ENCODE results near the gene MNS1.
"Not testable (repeated sequence)": the region's sequence is repeated elsewhere in the genome, so short reads cannot be mapped to it uniquely, and the experiment has no call there.

The MNS1 gene, protein sequence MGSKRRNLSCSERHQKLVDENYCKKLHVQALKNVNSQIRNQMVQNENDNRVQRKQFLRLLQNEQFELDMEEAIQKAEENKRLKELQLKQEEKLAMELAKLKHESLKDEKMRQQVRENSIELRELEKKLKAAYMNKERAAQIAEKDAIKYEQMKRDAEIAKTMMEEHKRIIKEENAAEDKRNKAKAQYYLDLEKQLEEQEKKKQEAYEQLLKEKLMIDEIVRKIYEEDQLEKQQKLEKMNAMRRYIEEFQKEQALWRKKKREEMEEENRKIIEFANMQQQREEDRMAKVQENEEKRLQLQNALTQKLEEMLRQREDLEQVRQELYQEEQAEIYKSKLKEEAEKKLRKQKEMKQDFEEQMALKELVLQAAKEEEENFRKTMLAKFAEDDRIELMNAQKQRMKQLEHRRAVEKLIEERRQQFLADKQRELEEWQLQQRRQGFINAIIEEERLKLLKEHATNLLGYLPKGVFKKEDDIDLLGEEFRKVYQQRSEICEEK

DNA sequence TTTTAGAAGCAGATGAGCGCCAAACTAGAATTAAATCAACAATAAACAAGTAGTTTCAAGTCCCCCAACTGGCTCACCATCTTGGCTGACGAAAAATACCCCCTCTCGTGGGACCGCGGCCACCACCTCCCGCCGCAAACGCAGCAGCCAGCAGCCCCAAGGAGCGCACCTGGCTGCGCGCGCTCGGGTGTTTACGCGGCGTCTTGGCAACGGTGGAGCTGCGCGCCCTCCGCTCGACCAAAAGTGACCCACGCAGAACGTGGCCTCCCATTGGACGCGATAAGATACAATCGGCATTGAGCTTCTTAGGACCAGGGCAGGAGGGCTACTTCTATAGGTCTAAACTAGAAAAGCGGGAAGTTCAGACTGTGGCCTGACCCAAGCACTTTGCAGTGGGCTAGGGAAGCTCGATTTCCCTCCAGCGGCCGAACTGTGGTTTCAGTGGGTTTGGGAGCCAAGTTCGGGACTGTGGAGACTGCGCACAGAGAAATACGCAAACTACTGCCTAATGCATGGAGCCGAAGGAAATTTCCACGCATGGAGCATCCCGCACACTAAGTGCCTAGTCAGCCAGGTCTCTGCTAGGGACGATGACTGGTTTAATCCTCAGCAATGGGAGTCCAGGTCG, at the start of gene MNS1:
Gene MNS1, minus strand, starts transcription at position 245 of the 628 bp plus-strand sequence. Its CDS starts 165 bp downstream, at position 80.
- peak; percentile 73 for DNase-seq (ENCODE audit: low read depth)

DNA sequence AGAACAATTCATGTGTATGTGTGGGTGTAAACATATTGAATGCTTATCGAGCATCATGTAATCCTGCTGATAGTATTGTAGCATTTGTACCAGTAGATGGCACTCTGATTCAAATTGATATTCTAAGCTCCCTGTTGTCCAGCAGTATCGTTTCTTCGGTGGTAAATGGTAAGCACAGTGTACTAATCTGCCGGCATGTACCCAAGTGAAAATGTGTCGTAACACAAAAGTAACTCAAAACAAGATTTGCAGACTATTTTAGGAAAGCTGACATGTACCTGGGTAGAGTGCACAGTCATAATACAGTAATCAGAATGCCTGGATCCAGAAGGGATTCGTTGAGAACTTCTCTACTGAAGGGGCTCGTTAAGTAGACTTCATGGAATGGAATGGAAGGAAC, 31.7 kb upstream of the MNS1 start:
- DNase-seq (ENCODE audit: low read depth) = peak; percentile 22

DNA sequence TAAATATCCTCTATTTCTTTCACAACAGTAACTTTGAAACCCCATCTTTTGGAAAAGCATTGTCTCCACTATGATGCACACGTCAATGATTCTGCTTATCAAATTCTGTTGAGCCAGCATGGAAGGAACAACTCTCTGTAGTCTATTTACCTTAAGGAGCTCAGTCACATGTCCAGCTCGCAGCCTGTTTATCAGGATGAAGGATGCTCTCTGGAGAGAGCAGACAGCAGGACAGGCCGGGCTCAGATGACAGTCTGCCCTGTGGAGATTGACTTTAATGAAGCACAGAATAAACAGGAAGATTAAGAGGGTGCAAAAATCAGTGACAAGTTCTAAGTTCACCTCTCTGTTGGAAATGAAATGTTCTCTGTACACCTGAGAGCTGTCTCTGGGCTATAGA, 30.6 kb upstream of the MNS1 start:
- DNase-seq (ENCODE audit: low read depth) = no peak

DNA sequence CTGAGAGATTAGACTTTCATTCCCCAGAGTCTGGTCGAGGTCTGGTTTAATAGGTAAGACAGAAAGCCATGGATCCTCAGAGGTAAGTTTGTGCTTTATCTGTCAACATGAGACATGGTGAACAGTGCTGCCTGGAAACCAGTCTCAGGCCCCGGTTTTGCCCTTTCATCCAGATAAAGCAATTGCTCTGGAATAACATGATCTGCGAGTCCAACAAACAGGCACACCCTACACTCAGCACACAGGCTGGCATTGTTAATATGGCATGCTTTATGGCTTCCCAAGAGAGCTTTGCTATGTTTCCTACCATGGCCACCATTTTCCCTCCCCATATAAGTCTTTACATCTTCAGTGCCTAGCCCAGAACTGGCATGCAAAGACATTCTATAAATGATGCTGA, 30.1 kb upstream of the MNS1 start:
- no peak for DNase-seq (ENCODE audit: low read depth)

DNA sequence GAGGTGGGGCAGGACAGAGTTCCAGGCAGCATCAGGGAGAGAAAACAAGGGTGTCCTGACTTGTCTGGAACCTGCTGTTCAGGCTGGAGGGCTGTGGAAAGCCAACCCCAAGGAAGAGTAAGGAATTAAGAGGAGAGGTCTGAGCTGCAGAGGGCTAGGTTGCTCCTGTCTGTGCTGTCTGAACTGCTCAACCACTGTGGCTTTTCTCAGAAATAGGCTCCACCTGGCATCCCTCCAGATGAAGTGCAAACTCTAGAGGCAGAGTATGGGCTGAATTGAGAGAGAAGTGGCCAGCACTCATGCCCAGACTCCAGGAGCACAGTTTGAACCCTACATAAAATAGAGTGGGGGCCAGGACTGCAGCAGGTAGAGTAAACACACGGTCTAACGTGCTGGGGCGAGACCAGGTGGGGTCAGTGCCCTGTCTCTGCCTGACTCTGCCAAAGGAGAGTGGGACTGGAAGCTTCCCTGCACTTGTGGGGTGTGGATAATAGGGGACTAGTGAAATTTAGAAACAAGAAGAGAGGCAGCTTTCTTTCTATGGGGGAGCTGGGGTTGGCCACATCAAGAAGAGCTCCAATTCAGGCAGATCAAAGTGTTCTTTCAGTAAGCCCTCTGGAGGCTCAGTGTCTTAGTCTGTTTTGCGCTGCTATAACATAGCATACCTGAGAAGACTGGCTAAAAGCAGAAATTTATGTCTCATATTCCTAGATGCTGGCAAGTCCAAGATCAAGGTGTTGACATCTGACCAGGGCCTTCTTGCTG, 28.0 kb upstream of the MNS1 start:
- DNase-seq (ENCODE audit: low read depth) = no peak

DNA sequence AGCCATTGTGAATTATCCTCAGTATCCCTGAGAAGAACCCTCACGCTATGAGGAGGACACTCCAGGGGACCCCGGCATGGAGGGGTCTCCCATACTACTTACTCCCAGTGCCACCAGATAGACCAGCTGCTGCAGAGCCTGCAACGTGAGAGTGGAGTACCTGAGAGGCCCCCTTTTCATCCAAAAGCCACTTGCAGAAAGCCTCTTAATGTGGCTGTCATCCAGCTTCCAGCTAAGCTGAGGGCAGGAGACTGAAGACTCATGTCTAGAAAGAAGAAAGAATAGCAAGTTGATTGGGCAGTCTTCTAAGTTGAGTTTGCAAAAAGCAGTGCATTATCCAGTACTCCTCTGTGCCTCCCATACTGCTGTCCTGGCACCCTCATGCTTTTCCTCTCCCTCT, 27.3 kb upstream of the MNS1 start:
- DNase-seq (ENCODE audit: low read depth) = no peak

DNA sequence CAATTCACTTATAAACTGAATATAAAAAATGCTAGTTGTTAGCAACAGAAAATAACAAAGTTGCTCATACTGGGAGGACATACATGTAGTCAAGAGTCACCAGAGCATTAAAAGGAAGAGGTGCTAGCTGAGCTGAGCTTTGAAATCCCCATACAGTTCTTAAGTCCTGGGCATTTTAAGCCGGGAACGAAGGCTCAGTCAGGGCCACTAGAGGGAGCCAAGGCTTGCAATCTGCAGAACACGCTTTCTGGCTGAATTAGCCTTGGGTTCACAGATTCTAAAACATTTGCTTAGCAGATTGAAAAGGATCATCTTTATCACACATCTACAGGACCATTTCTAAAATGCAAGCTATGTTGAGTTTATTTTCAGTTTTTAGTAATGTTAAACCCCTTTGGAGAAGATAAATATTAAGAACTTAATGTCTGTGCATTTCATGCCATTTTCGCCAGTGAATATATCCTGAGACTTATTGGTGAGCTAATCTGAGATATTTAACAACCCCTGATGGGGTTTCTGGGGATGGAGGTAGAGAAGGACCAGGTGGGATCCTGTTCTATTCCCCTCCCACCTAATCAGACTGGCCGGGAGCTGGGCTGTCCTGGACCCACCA, 26.3 kb upstream of the MNS1 start:
- DNase-seq (ENCODE audit: low read depth) = peak; percentile 45

DNA sequence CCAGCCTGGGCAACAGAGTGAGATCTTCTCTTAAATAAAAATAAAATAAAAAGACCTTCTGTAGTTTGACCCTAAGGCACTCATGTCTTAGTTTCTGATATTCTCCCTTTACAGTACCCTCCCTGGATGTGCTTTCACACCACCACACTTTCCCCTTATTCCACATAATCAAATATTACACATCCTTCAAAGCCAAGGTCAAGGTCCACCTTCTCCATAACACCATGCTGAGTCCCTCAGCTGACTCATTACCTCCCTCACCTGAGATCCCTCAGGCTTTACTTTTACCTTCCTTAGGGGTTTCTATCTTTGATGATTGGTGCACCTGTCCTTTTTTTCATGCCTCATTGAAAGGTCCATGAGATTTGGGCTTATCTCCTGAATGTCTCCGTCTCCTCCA, 25.5 kb upstream of the MNS1 start:
- no peak for DNase-seq (ENCODE audit: low read depth)

DNA sequence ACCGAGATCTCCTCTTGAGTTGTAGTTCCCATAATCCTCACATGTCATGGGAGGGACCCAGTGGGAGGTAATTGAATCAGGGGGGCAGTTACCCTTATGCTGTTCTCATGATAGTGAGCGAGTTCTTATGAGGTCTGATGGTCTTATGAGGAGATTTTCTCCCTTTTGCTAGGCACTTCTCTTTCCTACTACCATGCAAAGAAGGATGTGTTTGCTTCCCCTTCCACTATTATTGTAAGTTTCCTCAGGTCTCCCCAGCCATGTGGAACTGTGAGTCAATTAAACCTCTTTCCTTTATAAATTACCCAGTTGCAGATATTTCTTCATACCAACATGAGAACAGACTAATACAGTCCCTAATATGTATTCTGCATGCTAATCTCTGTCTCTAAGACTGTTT, 21.3 kb upstream of the MNS1 start:
- DNase-seq (ENCODE audit: low read depth) = not testable (repeated sequence)

DNA sequence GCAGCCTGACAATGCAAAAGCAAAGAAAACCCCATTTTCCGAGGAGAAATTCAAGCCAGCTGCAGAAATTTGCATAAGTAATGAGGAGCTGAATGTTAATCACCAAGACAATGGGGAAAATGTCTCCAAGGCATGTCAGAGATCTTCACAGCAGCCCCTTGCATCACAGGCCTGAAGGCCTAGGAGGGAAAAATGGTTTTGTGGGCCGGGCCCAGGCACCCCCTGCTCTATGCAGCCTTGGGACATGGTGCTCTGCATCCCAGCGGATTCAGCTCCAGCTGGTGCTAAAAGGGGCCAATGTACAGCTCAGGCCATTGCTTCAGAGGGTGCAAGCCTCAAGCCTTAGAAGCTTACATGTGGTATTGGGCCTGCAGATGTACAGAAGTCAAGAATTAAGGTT, 20.5 kb upstream of the MNS1 start:
- DNase-seq (ENCODE audit: low read depth) = not testable (repeated sequence)

DNA sequence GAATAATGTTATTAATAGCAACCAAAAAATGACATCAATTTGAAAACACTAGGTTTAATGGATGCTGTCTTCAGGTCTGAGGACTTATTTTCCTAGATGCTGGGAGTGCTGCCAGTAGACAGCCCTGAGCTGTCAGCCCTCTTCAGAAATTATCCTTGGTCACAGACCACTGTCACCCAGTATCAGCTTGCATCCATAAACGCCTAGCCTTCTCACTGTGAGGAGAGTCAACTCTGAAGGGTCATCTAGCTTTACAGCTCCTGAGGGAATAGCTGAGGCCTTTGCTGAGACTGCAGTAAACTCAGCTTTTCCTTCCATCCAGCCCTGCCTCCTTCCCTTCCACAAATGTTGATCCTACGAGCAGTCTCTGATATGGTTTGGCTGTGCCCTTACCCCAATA, 19.4 kb upstream of the MNS1 start:
- DNase-seq (ENCODE audit: low read depth) = no peak

DNA sequence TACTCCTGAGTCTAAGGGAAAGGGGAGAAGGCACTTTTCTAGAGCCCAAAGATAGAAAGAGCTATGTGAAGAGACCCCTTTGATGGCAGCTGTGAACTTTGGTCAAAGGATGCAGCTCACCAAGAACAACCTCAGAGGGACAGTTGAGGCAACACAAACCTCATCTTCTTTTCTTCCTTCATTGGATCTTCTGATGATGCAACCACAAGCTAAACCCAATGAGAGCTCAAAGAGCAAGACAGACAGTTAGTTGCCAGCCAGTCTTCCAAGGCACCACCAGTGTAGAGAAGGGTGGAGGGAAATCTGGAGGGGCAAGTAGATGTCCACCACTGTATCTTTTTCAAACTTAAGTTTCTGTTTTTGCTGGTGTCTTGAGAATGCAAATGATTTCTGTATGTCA, 10.4 kb upstream of the MNS1 start:
- DNase-seq (ENCODE audit: low read depth) = no peak

DNA sequence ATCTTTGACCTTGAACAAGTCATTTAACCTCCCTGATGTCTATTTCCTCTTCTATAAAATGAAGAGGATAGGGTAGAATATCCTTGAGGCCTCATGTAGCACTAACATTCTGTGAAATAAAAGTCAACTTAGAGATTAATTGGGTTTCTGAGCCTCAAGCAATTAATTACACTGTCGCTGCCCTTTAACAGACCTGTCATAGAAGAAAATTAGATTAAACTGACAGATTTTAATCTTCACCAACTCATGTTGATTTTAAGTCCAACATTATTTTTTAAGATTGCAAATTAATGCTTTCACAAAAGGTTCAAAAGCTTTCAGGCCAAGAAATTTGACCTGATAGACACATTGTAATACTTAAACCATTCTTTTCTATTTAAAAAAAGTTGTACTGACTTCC, 8.1 kb upstream of the MNS1 start:
- DNase-seq (ENCODE audit: low read depth) = no peak

DNA sequence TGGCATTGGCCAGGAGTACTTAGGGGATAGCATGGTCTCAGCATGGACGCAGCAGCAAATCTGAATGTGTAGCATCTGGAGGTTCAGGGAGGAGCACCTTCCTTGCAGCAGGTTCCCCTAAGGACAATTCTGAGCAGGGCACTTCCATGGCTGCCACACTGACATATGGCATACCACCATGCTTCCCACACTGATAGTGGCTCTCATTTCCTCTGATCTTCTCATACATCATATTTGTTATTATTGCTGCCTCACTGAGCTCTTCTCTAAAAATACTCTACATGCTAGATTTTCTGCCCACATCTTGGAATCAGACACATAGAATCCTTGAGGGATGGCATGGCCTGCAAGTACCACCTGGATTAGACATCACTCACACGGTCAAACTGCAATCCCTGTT, 7.3 kb upstream of the MNS1 start:
- no peak for DNase-seq (ENCODE audit: low read depth)

DNA sequence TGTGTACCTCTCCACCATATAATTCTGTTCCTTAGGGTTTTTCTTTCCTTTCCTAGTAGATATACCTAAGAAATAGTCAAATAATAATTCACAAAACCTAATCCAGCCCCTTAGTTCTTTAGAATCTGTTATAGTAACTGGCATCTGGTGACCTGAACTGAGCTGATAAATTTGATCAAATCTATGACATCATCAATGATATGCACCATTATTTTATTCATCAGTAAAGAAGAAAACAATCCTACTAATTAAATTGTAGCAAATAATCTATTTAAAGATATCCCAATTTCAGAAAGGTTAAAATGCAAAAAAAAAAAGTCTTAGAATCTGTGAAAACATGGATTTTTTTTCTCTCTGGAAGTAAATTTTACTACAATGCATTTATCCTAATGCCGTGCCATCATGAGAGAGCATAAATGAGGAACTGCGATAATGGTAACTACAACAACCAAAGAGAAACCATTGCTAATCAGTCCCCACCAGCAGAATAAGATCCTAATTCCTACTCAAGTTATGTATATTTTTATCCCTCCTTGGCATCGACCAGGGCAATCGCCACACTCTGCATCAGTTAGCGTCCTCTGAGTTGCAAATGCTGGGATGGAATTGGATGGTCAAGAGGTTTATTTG, 6.6 kb upstream of the MNS1 start:
- DNase-seq (ENCODE audit: low read depth) = no peak

DNA sequence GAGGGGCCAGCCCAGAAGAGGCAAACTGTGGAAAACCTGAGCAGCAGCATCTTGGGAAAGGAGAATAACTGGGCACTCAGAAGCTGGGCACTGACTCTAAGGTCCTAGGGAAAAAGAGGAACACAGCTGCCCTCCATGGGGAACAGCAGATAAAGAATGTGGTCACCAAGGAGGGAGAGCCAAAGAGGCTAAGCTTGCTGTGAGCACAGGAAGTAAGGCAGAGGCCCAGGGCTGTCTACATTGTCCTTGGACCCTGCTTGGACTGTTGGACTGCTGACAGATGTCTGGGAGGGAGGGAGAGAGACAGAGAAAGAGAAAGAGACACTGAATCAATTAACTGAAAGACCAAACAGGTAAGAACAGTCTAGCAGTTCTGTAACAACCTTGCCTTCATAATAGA, 4.5 kb upstream of the MNS1 start:
- DNase-seq (ENCODE audit: low read depth) = peak; percentile 21

DNA sequence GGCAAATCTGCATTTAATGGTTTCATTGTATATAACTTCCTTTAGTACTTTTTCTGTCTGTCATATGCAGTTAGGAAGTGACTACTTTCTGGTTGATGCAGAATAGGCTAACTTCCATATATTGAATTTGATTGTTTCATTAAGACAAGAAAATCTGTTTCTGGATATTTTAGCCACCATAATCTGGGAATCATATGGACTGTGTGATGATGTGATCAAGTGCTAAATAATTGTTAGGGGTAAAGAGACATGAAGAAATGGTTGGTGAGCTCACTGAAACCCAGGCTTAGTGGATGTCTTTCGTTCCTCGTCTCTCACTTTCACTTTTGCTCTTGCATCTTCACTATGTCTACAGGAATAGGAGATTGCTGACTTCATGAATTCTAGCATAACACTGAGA, 3.5 kb upstream of the MNS1 start:
- no peak for DNase-seq (ENCODE audit: low read depth)

DNA sequence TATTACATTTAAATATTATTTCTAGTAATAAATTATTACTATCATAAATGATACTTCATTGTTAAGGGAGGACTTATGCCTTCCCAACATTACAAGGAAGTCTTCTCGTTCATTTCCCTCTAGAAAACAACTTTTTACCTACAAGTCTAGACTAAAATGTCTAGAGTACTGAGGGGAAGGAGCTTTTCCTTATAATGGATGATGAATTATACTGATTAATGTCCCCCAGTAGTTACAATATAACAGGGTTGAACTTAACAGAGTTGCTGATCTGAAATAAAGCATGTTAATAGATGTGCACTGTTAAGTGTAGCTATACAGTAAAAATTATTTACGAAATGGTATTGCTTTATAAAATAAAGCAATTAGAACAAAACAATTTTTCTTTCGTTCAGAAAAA, 2.7 kb upstream of the MNS1 start:
- no peak for DNase-seq (ENCODE audit: low read depth)

DNA sequence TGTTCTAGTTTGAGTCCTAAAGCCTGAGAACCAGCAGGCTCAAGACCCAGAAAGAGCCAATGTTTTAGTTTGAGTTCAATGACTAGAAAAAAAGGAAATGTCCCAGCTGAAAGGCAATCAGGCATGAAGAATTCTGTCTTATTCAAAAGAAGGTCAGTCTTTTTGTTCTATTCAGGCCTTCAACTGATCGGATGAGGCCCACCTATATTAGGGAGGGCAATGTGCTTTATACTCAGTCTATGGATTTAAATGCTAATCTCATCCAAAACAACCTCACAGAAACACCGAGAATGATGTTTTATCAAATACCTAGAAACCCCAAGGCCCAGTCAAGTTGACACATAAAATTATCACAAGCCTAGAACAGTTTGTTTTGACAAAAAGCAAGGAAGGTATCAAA, 4.0 kb downstream of the MNS1 start:
- DNase-seq (ENCODE audit: low read depth) = no peak

DNA sequence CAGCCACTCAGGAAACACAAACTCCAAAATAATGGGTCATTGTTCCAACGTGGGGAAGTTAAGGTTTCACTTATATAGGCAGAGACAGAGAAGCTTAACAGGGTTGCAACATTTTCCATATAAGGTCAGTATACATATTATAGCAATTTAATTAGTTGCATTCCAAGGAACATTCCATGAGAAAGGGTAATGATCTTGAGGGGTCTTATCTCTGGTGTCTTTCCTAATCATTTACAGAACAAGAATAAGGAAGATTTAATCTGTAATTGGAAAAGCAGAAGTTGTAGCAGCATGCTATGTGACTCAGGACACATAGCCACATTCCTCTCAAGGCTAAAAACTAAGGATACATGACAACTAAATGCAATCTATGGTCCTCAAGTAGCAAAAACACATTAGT, 4.9 kb downstream of the MNS1 start:
- DNase-seq (ENCODE audit: low read depth) = no peak

DNA sequence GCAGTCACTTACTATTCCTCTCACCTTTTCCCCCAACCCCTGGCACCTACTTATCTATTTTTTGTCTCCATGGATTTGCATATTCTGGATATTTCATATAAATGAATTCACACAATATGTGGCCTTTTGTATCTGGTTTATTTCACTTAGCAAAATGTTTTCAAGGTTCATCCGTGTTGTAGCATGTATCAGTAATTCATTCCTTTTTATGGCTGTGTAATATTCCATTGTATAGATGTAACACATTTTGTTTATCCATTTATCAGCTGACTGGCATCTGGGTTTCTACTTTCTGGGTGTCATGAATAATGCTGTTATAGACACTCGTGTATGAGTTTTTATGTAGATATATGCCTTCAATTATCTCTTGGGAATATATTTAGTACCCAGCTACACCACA, 5.8 kb downstream of the MNS1 start:
- DNase-seq (ENCODE audit: low read depth) = no peak

DNA sequence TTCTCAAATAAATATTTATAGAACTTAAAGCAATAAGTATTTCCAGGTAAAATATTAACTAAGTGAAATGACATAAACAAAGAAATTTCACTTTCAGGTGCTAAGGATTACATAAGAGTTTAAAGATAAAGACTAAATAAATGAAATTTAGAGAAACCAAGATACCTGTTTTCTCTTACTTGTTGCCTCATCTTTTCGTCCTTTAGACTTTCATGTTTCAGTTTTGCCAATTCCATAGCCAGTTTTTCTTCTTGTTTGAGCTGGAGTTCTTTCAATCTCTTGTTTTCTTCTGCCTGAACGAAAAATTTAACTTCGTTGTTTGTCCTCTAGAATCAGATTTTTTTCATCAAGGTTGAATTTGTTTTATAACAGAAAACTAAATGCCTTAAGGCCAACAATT, 8.7 kb downstream of the MNS1 start:
- no peak for DNase-seq (ENCODE audit: low read depth)
